Measurements from ENCODE around the gene PCSK7.

DNA sequence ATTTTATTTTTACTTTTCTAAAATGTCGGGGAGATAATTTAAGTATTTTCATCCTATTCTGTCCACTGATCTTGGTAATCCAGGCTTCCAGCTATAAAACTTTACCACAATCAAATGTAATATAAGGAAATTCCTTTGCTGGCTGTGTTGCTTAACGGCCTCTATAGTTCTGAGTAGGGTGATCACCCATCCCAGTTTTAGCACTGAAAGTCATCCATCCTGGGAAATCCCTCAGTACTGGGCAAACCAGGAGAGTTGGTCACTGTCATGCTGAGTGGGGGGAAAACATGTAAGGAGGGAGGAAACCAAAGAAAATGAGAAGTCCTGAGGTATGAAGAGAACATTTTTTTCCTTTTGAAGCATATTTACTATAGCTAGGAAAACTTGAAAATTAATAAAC lies 46.5 kb upstream of the PCSK7 start:
- TF ChIP-seq, protein P1, sequence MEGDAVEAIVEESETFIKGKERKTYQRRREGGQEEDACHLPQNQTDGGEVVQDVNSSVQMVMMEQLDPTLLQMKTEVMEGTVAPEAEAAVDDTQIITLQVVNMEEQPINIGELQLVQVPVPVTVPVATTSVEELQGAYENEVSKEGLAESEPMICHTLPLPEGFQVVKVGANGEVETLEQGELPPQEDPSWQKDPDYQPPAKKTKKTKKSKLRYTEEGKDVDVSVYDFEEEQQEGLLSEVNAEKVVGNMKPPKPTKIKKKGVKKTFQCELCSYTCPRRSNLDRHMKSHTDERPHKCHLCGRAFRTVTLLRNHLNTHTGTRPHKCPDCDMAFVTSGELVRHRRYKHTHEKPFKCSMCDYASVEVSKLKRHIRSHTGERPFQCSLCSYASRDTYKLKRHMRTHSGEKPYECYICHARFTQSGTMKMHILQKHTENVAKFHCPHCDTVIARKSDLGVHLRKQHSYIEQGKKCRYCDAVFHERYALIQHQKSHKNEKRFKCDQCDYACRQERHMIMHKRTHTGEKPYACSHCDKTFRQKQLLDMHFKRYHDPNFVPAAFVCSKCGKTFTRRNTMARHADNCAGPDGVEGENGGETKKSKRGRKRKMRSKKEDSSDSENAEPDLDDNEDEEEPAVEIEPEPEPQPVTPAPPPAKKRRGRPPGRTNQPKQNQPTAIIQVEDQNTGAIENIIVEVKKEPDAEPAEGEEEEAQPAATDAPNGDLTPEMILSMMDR (conservative IDR thresholded peaks at IDR 0.05) = no peak
- no peak for TF ChIP-seq ZFX (IDR thresholded peaks at IDR 0.05)
